HEK293 (cell line): ENCODE measurements around the gene ART1.

Experiments
- CTCF ChIA-PET: fragments of 350-600 bp; formaldehyde crosslinking; extraction: SDS; loops from one replicate; lab custom pipeline; 2021; ENCODE audit warnings: antibody characterized with exemption; lab: Yijun Ruan, JAX
- POLR2A ChIA-PET: fragments of 300-600 bp; formaldehyde crosslinking; extraction: SDS; loops from one replicate; lab custom pipeline; 2020; ENCODE audit warnings: antibody characterized with exemption, inconsistent platforms; lab: Yijun Ruan, JAX
- H3K27ac ChIP-seq: fragments of 200-500 bp; sonication (Bioruptor generic); 2 replicates; pipeline ENCODE4 v1.5.1; 2014; ENCODE audit warnings: low read depth, low read length, control low read depth, inconsistent platforms; ENCODE audit errors: extremely low read depth
- H3K36me3 ChIP-seq, 2 experiments: fragments of 200-500 bp in 1 of 2; sonication (Bioruptor generic) in 1 of 2; 1 replicate in 1 of 2; 2 replicates in 1 of 2; pipeline ENCODE4 v1.5.1; 2014 to 2017; ENCODE audit warnings: inconsistent platforms in 2 of 2, low read length in 2 of 2; ENCODE audit not compliant: control insufficient read depth in 2 of 2, insufficient read depth in 1 of 2
- H3K4me1 ChIP-seq: fragments of 200-500 bp; sonication (Bioruptor generic); 2 replicates; pipeline ENCODE4 v1.5.1; 2014; ENCODE audit warnings: mild to moderate bottlenecking, low read length, inconsistent platforms; ENCODE audit not compliant: control insufficient read depth, insufficient read depth
- H3K4me3 ChIP-seq: 2 replicates; pipeline ENCODE4 v1.5.1; 2011; ENCODE audit warnings: low read depth, mild to moderate bottlenecking, control low read depth, low read length, moderate library complexity
- H3K9me3 ChIP-seq: fragments of 200-500 bp; sonication (Bioruptor generic); 2 replicates; pipeline ENCODE4 v1.5.1; 2014; ENCODE audit warnings: low read depth, low read length, inconsistent platforms; ENCODE audit not compliant: control insufficient read depth, insufficient read depth
- CTCF ChIP-seq: fragments of 450-650 bp; formaldehyde crosslinking; IDR thresholded peaks from 2 replicates; pipeline ENCODE4 v1.5.1; 2016; ENCODE audit warnings: missing biosample characterization, missing genetic modification characterization
- GLIS1 ChIP-seq: fragments of 450-650 bp; formaldehyde crosslinking; IDR thresholded peaks from 2 replicates; pipeline ENCODE4 v1.5.1; 2016; ENCODE audit warnings: missing biosample characterization, missing genetic modification characterization
- MYNN ChIP-seq: fragments of 450-650 bp; formaldehyde crosslinking; IDR thresholded peaks from 2 replicates; pipeline ENCODE4 v1.5.1; 2016; ENCODE audit warnings: missing biosample characterization, missing genetic modification characterization, borderline replicate concordance
- OSR2 ChIP-seq: fragments of 450-650 bp; formaldehyde crosslinking; IDR thresholded peaks from 2 replicates; pipeline ENCODE4 v1.5.1; 2016; ENCODE audit warnings: missing biosample characterization, missing genetic modification characterization
- REST ChIP-seq: fragments of 450-650 bp; formaldehyde crosslinking; IDR thresholded peaks from 2 replicates; pipeline ENCODE4 v1.5.1; 2016; ENCODE audit warnings: missing biosample characterization, missing genetic modification characterization
- ZNF140 ChIP-seq: fragments of 450-650 bp; formaldehyde crosslinking; IDR thresholded peaks from 2 replicates; pipeline ENCODE4 v1.5.1; 2016; ENCODE audit warnings: missing biosample characterization, missing genetic modification characterization
- ZNF211 ChIP-seq: fragments of 450-650 bp; formaldehyde crosslinking; IDR thresholded peaks from 2 replicates; pipeline ENCODE4 v1.5.1; 2016; ENCODE audit warnings: low read depth, missing biosample characterization, missing genetic modification characterization
- ZNF214 ChIP-seq: fragments of 450-650 bp; formaldehyde crosslinking; IDR thresholded peaks from 2 replicates; pipeline ENCODE4 v1.5.1; 2017; ENCODE audit warnings: missing biosample characterization, mild to moderate bottlenecking, missing genetic modification characterization, borderline replicate concordance
- ZNF23 ChIP-seq: fragments of 450-650 bp; formaldehyde crosslinking; IDR thresholded peaks from 2 replicates; pipeline ENCODE4 v1.5.1; 2016; ENCODE audit warnings: missing biosample characterization, missing genetic modification characterization, borderline replicate concordance
- ZNF24 ChIP-seq: fragments of 450-650 bp; formaldehyde crosslinking; IDR thresholded peaks from 2 replicates; pipeline ENCODE4 v1.5.1; 2016; ENCODE audit warnings: missing biosample characterization, missing genetic modification characterization
- ZNF274 ChIP-seq, 2 experiments: fragments of 200-500 bp in 1 of 2; fragments of 450-650 bp in 1 of 2; sonication (Bioruptor generic) in 1 of 2; formaldehyde crosslinking in 1 of 2; IDR thresholded peaks; 2 replicates each; pipeline versions ENCODE4 v1.5.1 to v1.6.1; 2014 to 2016; ENCODE audit warnings: borderline replicate concordance in 1 of 2, inconsistent platforms in 1 of 2, low read length in 1 of 2, missing biosample characterization in 1 of 2, missing genetic modification characterization in 1 of 2
- ZNF341 ChIP-seq: fragments of 450-650 bp; formaldehyde crosslinking; IDR thresholded peaks from 2 replicates; pipeline ENCODE4; 2016; ENCODE audit warnings: low read depth, missing biosample characterization, missing genetic modification characterization
- ZNF473 ChIP-seq: fragments of 450-650 bp; formaldehyde crosslinking; IDR thresholded peaks from 2 replicates; pipeline ENCODE4 v1.5.1; 2017; ENCODE audit warnings: missing biosample characterization, missing genetic modification characterization
- ZNF529 ChIP-seq: fragments of 450-650 bp; formaldehyde crosslinking; IDR thresholded peaks from 2 replicates; pipeline ENCODE4 v1.5.1; 2017; ENCODE audit warnings: missing genetic modification characterization, missing biosample characterization; ENCODE audit not compliant: insufficient replicate concordance
- ZNF623 ChIP-seq: fragments of 450-650 bp; formaldehyde crosslinking; IDR thresholded peaks from 2 replicates; pipeline ENCODE4 v1.5.1; 2016; ENCODE audit warnings: missing biosample characterization, missing genetic modification characterization
- ZNF629 ChIP-seq: fragments of 450-650 bp; formaldehyde crosslinking; IDR thresholded peaks from 2 replicates; pipeline ENCODE4 v1.5.1; 2017; ENCODE audit warnings: missing biosample characterization, missing genetic modification characterization
- ZNF660 ChIP-seq: fragments of 450-650 bp; IDR thresholded peaks from 2 replicates; pipeline ENCODE4 v1.5.1; 2018; ENCODE audit warnings: missing biosample characterization, mild to moderate bottlenecking, missing genetic modification characterization
- ZNF777 ChIP-seq: fragments of 450-650 bp; formaldehyde crosslinking; IDR thresholded peaks from 2 replicates; pipeline ENCODE4 v1.5.1; 2017; ENCODE audit warnings: missing biosample characterization, missing genetic modification characterization, borderline replicate concordance
- ZNF837 ChIP-seq: fragments of 450-650 bp; formaldehyde crosslinking; IDR thresholded peaks from 2 replicates; pipeline ENCODE4 v1.5.1; 2016; ENCODE audit warnings: missing biosample characterization, missing genetic modification characterization
- ZSCAN5A ChIP-seq: fragments of 450-650 bp; formaldehyde crosslinking; IDR thresholded peaks from 2 replicates; pipeline ENCODE4 v1.5.1; 2016; ENCODE audit warnings: missing biosample characterization, missing genetic modification characterization

ART1 gene

GRCh38 chr11:3686751-3687150 is 41.8 kb downstream of the ART1 start (continued):
- TF ChIP-seq ZSCAN5A (no peak), ZNF24 (tag by site-specific recombination) (no peak), ZNF629 (tag by site-specific recombination) (no peak), ZNF660 (tag by site-specific recombination) (no peak)

- no peaks in the 10 kb centered on the region for H3K4me1 ChIP-seq
- H3K36me3 ChIP-seq, result peaks cover 35 to 96% of the 10 kb centered on the region in 2 experiments
- POLR2A ChIA-PET, result interaction anchor here (0.7 kb wide), 1 partner anchor 50 kb away, joined by 4 read pairs; no protein-coding TSS in a partner anchor
- CTCF ChIA-PET, result interaction anchor here (0.7 kb wide), 1 partner anchor 1395 kb away, joined by 3 read pairs; no protein-coding TSS in a partner anchor
- TF ChIP-seq ZNF341 (no peak), CTCF (tag by site-specific recombination) (no peak), ZNF211 (no peak), REST (tag by site-specific recombination) (no peak), OSR2 (tag by site-specific recombination) (no peak), ZNF777 (tag by site-specific recombination) (no peak), GLIS1 (tag by site-specific recombination) (no peak), ZNF23 (tag by site-specific recombination) (no peak), ZNF274 (IDR thresholded peaks at IDR 0.05; ENCODE audit: low read length) (no peak), ZNF274 (tag by site-specific recombination; IDR thresholded peaks at IDR 0.05; ENCODE audit: borderline replicate concordance) (no peak), ZNF623 (tag by site-specific recombination) (no peak), ZNF837 (tag by site-specific recombination) (no peak), MYNN (tag by site-specific recombination) (no peak), ZNF529 (tag by site-specific recombination) (no peak), ZNF140 (tag by site-specific recombination) (no peak), ZNF214 (no peak), ZNF473 (tag by site-specific recombination) (no peak)
- H3K27ac ChIP-seq, result no peak overlapping the region
- no peaks in the 10 kb centered on the region for H3K9me3 ChIP-seq
- no peak overlapping the region for H3K4me3 ChIP-seq
These were observed 55.5 kb downstream of the ART1 start for GRCh38 chr11:3700410-3700809.
